Measurements from ENCODE around the gene WASHC2A.
A peak's percentile ranks its signal among the peaks of the same experiment; 100 is the strongest.
"Not testable (repeated sequence)": the region's sequence is repeated elsewhere in the genome, so short reads cannot be mapped to it uniquely, and the experiment has no call there.

The WASHC2A gene

GRCh38 chr10:50067546-50068351 lies at the start of gene WASHC2A:
Gene WASHC2A, plus strand, starts transcription at chr10:50067954. Its CDS starts 52 bp downstream, at chr10:50068006.
- DNase-seq = peak; percentile 8

- DNase-seq = not testable (repeated sequence)
Observed at GRCh38 chr10:50019279-50019678, 48.5 kb upstream of the WASHC2A start.

GRCh38 chr10:50020451-50021024 lies 47.2 kb upstream of the WASHC2A start:
- DNase-seq = not testable (repeated sequence)

- DNase-seq = no peak
Observed at GRCh38 chr10:50021646-50022045, 46.1 kb upstream of the WASHC2A start.

- DNase-seq = not testable (repeated sequence)
Observed at GRCh38 chr10:50024716-50025383, 42.9 kb upstream of the WASHC2A start.

GRCh38 chr10:50025627-50026026 lies 42.1 kb upstream of the WASHC2A start:
- no peak for DNase-seq

GRCh38 chr10:50027195-50027594 lies 40.6 kb upstream of the WASHC2A start:
- no peak for DNase-seq

- DNase-seq = no peak
Observed at GRCh38 chr10:50033481-50033880, 34.3 kb upstream of the WASHC2A start.

GRCh38 chr10:50035337-50035736 lies 32.4 kb upstream of the WASHC2A start:
- not testable (repeated sequence) for DNase-seq

GRCh38 chr10:50044941-50045664 lies 22.7 kb upstream of the WASHC2A start:
- DNase-seq = no peak

GRCh38 chr10:50046457-50046856 lies 21.3 kb upstream of the WASHC2A start:
- DNase-seq = not testable (repeated sequence)

GRCh38 chr10:50047594-50047993 lies 20.2 kb upstream of the WASHC2A start:
- not testable (repeated sequence) for DNase-seq

GRCh38 chr10:50051995-50052660 lies 15.6 kb upstream of the WASHC2A start:
- DNase-seq = not testable (repeated sequence)

GRCh38 chr10:50052778-50053376 lies 14.9 kb upstream of the WASHC2A start:
- not testable (repeated sequence) for DNase-seq

GRCh38 chr10:50055494-50056292 lies 12.1 kb upstream of the WASHC2A start:
- not testable (repeated sequence) for DNase-seq

GRCh38 chr10:50056654-50057053 lies 11.1 kb upstream of the WASHC2A start:
- not testable (repeated sequence) for DNase-seq

- DNase-seq = not testable (repeated sequence)
Observed at GRCh38 chr10:50058727-50059126, 9.0 kb upstream of the WASHC2A start.

- not testable (repeated sequence) for DNase-seq
Observed at GRCh38 chr10:50059946-50060345, 7.8 kb upstream of the WASHC2A start.

GRCh38 chr10:50061548-50061947 lies 6.2 kb upstream of the WASHC2A start:
- not testable (repeated sequence) for DNase-seq

GRCh38 chr10:50063100-50063499 lies 4.7 kb upstream of the WASHC2A start:
- DNase-seq = no peak

- not testable (repeated sequence) for DNase-seq
Observed at GRCh38 chr10:50068352-50068659, 552 bp downstream of the WASHC2A start.

All from NCI-H2081 treated with DMSO at 0.1 percent for 48 hours (cell line).